T-helper 1 cell treated with Interleukin-12 subunit alpha and Interleukin-12 subunit beta and Interleukin-4 antibody, amounts not matched to agents 30 μg/mL and 1 μg/mL, for 36 hours (primary cell): ENCODE measurements around the gene CDK19.

Source experiments
- H3K27ac Mint-ChIP-seq: one replicate; pipeline ENCODE4 v1.8.0; 2021; ENCODE audit warnings: mild to moderate bottlenecking, mixed read lengths
- H3K27me3 Mint-ChIP-seq: one replicate; pipeline ENCODE4 v1.8.0; 2021; ENCODE audit warnings: low read depth, mixed read lengths
- H3K36me3 Mint-ChIP-seq: one replicate; pipeline ENCODE4 v1.8.0; 2021; ENCODE audit warnings: low read depth, mixed read lengths
- H3K4me1 Mint-ChIP-seq: one replicate; pipeline ENCODE4 v1.8.0; 2021; ENCODE audit warnings: low read depth, mixed read lengths
- H3K4me3 Mint-ChIP-seq: one replicate; pipeline ENCODE4 v1.8.0; 2021; ENCODE audit warnings: mild to moderate bottlenecking, moderate library complexity, mixed read lengths
- H3K9me3 Mint-ChIP-seq: one replicate; pipeline ENCODE4 v1.8.0; 2021; ENCODE audit warnings: mixed read lengths

Gene CDK19

GRCh38 chr6:110574817-110575216, 240.5 kb downstream of the CDK19 start:
- H3K4me1 Mint-ChIP-seq = no peaks in the 10 kb centered on the region
- no peak overlapping the region for H3K27ac Mint-ChIP-seq
- H3K9me3 Mint-ChIP-seq = peaks cover 6% of the 10 kb centered on the region
- no peaks in the 10 kb centered on the region for H3K36me3 Mint-ChIP-seq
- H3K4me3 Mint-ChIP-seq = no peak overlapping the region
- H3K27me3 Mint-ChIP-seq = peaks cover 9% of the 10 kb centered on the region

GRCh38 chr6:110573537-110573936, 241.7 kb downstream of the CDK19 start:
- Mint-ChIP-seq H3K9me3 (no peaks in the 10 kb centered on the region), H3K4me1 (no peaks in the 10 kb centered on the region), H3K4me3 (no peak overlapping the region), H3K27me3 (peaks cover under 1% of the 10 kb centered on the region), H3K27ac (no peak overlapping the region), H3K36me3 (no peaks in the 10 kb centered on the region)

GRCh38 chr6:110573136-110573535, 242.1 kb downstream of the CDK19 start:
- no peak overlapping the region for H3K4me3 Mint-ChIP-seq
- H3K4me1 Mint-ChIP-seq = no peaks in the 10 kb centered on the region
- no peak overlapping the region for H3K27ac Mint-ChIP-seq
- H3K9me3 Mint-ChIP-seq = no peaks in the 10 kb centered on the region
- no peaks in the 10 kb centered on the region for H3K27me3 Mint-ChIP-seq
- H3K36me3 Mint-ChIP-seq = no peaks in the 10 kb centered on the region

GRCh38 chr6:110567957-110568696, 247.1 kb downstream of the CDK19 start:
- no peaks in the 10 kb centered on the region for H3K36me3 Mint-ChIP-seq
- no peak overlapping the region for H3K4me3 Mint-ChIP-seq
- H3K27ac Mint-ChIP-seq = no peak overlapping the region
- H3K9me3 Mint-ChIP-seq = no peaks in the 10 kb centered on the region
- no peaks in the 10 kb centered on the region for H3K27me3 Mint-ChIP-seq
- H3K4me1 Mint-ChIP-seq = peaks cover 2% of the 10 kb centered on the region

GRCh38 chr6:110566346-110567125, 248.7 kb downstream of the CDK19 start:
- Mint-ChIP-seq H3K36me3 (peaks cover 2% of the 10 kb centered on the region), H3K27ac (no peak overlapping the region), H3K27me3 (no peaks in the 10 kb centered on the region), H3K4me1 (peaks cover 9% of the 10 kb centered on the region), H3K4me3 (no peak overlapping the region), H3K9me3 (peaks cover 10% of the 10 kb centered on the region)

- H3K36me3 Mint-ChIP-seq = peaks cover 6% of the 10 kb centered on the region
- H3K27ac Mint-ChIP-seq = no peak overlapping the region
- H3K4me1 Mint-ChIP-seq = peaks cover 20% of the 10 kb centered on the region
- H3K4me3 Mint-ChIP-seq = no peak overlapping the region
- H3K9me3 Mint-ChIP-seq = peaks cover 13% of the 10 kb centered on the region
- H3K27me3 Mint-ChIP-seq = no peaks in the 10 kb centered on the region
Observed at GRCh38 chr6:110564703-110565421, 250.4 kb downstream of the CDK19 start.

- no peaks in the 10 kb centered on the region for H3K27me3 Mint-ChIP-seq
- H3K36me3 Mint-ChIP-seq = peaks cover 6% of the 10 kb centered on the region
- no peak overlapping the region for H3K4me3 Mint-ChIP-seq
- peaks cover 23% of the 10 kb centered on the region for H3K4me1 Mint-ChIP-seq
- H3K9me3 Mint-ChIP-seq = peaks cover 16% of the 10 kb centered on the region
- no peak overlapping the region for H3K27ac Mint-ChIP-seq
Observed at GRCh38 chr6:110563711-110564110, 251.6 kb downstream of the CDK19 start.

- Mint-ChIP-seq H3K36me3 (peaks cover 6% of the 10 kb centered on the region), H3K27me3 (no peaks in the 10 kb centered on the region), H3K4me1 (peaks cover 21% of the 10 kb centered on the region), H3K9me3 (peaks cover 16% of the 10 kb centered on the region), H3K27ac (no peak overlapping the region), H3K4me3 (no peak overlapping the region)
Observed at GRCh38 chr6:110562316-110562915, 252.9 kb downstream of the CDK19 start.

- Mint-ChIP-seq H3K9me3 (peaks cover 16% of the 10 kb centered on the region), H3K36me3 (peaks cover 6% of the 10 kb centered on the region), H3K27me3 (no peaks in the 10 kb centered on the region), H3K27ac (no peak overlapping the region), H3K4me3 (no peak overlapping the region), H3K4me1 (peaks cover 21% of the 10 kb centered on the region)
Observed at GRCh38 chr6:110561696-110562095, 253.6 kb downstream of the CDK19 start.

- H3K9me3 Mint-ChIP-seq = peaks cover 16% of the 10 kb centered on the region
- peak overlapping the region; percentile 5 for H3K4me3 Mint-ChIP-seq
- peaks cover 21% of the 10 kb centered on the region for H3K4me1 Mint-ChIP-seq
- peak overlapping the region; percentile 86 for H3K27ac Mint-ChIP-seq
- peaks cover 4% of the 10 kb centered on the region for H3K27me3 Mint-ChIP-seq
- H3K36me3 Mint-ChIP-seq = peaks cover 6% of the 10 kb centered on the region
Observed at GRCh38 chr6:110561008-110561396, 254.3 kb downstream of the CDK19 start.

GRCh38 chr6:110560239-110561007, 254.8 kb downstream of the CDK19 start:
- Mint-ChIP-seq H3K27me3 (peaks cover 4% of the 10 kb centered on the region), H3K4me3 (peak overlapping the region; percentile 5), H3K9me3 (peaks cover 16% of the 10 kb centered on the region), H3K36me3 (peaks cover 6% of the 10 kb centered on the region), H3K4me1 (peaks cover 21% of the 10 kb centered on the region), H3K27ac (peak overlapping the region; percentile 86)
